Measurements from ENCODE around the gene AP1M1.

The AP1M1 gene

DNA sequence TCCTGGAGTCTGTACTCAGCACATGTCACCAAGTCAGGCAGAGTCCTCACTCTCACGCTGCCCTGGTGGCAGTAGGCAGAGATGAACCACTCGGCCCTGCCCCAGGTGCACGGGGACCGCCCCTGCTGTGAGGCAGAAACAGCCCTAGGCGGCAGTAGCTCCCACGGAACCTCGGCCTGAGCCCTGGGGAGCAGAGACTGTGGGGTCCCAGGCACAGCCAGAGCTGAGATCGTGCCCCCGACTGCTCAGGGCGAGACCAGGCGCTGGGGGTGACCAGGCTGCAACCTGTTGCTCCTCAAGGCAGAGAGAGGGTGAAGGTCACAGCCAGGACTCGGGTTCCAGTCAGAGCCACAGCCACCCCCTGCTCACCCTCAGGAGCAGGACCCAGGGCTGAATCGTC lies 34.9 kb downstream of the AP1M1 start:
- no peak overlapping the region for H3K4me3 ChIP-seq (ENCODE audit: low read length)
- DNase-seq (ENCODE audit: low read depth), result no peak
- TF ChIP-seq CTCF (conservative IDR thresholded peaks at IDR 0.05; ENCODE audit: low read length), result no peak

DNA sequence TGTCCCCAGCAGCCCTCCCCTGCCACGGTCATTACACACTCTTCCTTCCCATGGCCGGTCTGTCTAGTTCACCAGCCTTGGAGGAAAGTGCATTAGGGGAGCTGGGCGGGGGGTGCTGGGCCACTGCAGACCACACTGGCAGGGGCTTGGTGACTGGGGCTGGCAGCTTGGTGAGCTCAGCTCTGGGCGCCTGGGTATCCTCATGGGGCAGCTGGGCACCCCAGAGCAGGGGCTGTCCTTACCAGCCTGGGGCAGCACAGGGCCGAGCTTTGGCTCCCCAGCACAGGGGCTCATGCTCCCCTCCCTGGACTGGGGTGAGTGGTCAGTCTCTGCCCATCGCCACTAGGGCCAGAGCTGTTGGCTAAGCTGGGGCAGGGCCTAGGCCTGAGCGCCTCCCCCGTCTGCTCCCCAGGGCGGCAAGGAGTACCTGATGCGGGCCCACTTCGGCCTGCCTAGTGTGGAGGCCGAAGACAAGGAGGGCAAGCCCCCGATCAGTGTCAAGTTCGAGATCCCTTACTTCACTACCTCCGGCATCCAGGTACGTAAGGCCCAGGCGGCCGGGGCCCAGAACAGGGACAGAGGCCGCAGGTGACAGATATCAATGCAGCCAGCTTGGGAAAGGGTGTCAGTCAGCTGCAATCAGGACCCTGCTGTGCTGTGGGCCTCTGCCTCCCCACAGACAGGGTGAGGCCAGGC lies 35.5 kb downstream of the AP1M1 start:
- no peak for DNase-seq (ENCODE audit: low read depth)
- TF ChIP-seq CTCF (conservative IDR thresholded peaks at IDR 0.05; ENCODE audit: low read length), result no peak
- H3K4me3 ChIP-seq (ENCODE audit: low read length), result no peak overlapping the region

DNA sequence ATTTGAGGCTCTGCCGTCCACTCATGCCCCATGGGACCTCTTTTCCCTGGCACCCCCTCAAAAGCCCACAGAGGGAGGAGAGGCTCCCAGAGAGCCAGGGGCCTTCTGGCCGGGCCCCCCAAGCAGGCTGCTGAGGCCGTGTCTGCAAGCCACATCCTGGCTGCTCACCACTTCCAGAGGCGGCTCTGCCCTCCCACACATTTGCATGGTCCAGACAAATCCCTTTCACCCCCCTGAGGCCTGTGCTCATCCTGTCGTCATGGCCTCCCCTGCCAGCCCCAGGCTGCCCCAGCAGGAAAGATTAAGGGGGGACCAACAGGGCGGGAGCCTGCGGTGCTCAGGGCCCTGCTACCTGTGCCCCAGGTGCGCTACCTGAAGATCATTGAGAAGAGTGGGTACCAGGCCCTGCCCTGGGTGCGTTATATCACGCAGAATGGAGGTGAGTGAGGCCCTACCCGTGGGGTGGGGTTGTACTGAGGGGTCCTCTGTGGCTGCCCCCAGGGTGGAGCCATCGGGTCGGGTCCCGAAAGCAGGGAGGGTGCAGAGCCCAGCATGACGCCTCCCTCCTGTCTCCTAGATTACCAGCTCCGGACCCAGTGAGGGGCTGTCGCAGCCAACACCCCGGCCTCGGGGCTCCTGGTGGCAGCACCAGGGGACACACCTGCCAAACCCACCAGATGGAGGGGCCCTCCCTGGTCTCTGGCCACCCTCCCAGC lies 36.3 kb downstream of the AP1M1 start:
- DNase-seq (ENCODE audit: low read depth), result no peak
- TF ChIP-seq CTCF (conservative IDR thresholded peaks at IDR 0.05; ENCODE audit: low read length), result no peak
- H3K4me3 ChIP-seq (ENCODE audit: low read length), result no peak overlapping the region

GRCh38 chr19:16234552-16235445 lies 37.1 kb downstream of the AP1M1 start:
- H3K4me3 ChIP-seq (ENCODE audit: low read length), result no peak overlapping the region
- no peak for DNase-seq (ENCODE audit: low read depth)
- no peak for TF ChIP-seq CTCF (conservative IDR thresholded peaks at IDR 0.05; ENCODE audit: low read length)

DNA sequence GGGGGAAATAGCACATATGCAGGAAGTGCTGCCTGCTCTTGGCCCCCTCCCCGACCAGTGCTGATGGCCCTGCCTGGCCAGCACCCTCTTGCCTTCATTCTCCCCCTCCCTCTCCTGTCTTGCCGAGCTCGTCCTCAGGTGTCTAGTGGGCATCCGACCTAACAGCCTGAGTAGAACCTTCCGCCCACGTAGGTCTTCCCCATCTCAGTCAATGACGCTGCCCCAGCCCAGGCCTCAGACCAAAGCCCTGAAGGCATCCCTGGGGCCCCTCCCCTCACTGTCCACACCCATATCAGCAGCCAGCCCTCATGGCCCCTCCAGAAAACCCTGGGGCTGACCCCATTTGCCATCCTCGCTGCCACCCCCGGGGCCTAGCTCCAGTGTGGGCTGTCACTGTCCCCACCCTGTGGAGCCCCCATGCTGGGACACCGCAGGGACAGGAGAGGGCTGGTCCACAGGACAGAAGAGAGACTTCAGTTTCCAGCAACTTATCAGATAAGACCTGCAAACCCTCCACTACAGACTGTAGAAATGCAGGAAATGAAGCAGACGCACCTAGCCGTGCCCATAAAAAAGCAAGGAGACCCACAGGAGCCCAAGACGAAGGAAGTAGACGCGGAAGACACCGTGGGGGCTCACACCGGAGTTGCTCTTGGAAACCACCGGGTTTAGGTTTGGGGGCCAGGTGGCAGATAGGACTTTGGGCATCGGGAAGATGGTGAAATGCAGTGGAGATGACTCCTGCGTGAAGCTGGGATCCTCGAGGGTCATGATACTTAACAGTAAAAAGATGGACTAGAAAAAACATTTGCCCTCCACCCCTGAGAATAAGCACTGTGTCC lies 38.3 kb downstream of the AP1M1 start:
- DNase-seq (ENCODE audit: low read depth), result no peak
- no peak for TF ChIP-seq CTCF (conservative IDR thresholded peaks at IDR 0.05; ENCODE audit: low read length)
- H3K4me3 ChIP-seq (ENCODE audit: low read length), result no peak overlapping the region

GRCh38 chr19:16244091-16244490 lies 46.4 kb downstream of the AP1M1 start:
- peak; percentile 79 for DNase-seq (ENCODE audit: low read depth)
- H3K4me3 ChIP-seq (ENCODE audit: low read length), result no peak overlapping the region
- TF ChIP-seq CTCF (conservative IDR thresholded peaks at IDR 0.05; ENCODE audit: low read length), result no peak

Measured in AG10803 (cell line).